ENCODE measurements around the gene ASXL3. TPM values are rescaled to one million over a fixed set of nuclear protein-coding genes. Genes with fewer than 3 reads are reported as not detected.

ASXL3 gene
- polyA plus RNA-seq, 3 donors: not detected

DNA sequence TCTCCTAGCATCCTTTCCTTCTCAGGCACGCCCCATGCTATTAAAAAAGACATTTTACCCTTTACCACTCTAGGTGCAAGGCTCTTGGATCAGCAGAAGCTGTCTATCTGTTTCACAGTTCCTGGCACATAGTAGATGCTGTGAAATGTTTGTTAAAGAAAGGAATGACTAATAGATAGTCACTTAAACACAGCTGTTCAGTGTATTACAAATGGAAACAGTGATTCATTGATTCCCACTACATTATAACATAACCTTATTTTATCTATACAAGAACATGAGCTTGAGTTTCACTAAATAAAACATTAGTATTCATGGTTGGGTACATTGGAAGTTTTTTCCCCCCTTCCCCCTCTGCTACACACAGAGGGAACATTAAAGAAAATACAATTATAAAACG lies 142.1 kb downstream of the ASXL3 start:
- Histone ChIP-seq H4K20me1 (ENCODE audit: insufficient read depth, low read length) (no peaks in the 10 kb centered on the region), H3K36me3 (replicated peaks in 1 of 2; ENCODE audit: control insufficient read depth in 1 of 2, insufficient read depth in 2 of 2, low read length in 2 of 2) (no peaks in the 10 kb centered on the region), H3K79me2 (ENCODE audit: insufficient read depth, low read length) (no peaks in the 10 kb centered on the region), H3K4me1 (ENCODE audit: control insufficient read depth in 1 of 2, insufficient read depth in 2 of 2, low read length in 2 of 2) (no peaks in the 10 kb centered on the region), H3K27me3 (ENCODE audit: control insufficient read depth in 2 of 2, insufficient read depth in 2 of 2, low read length in 2 of 2) (no peaks in the 10 kb centered on the region), H3K4me3 (replicated peaks in 1 of 3; ENCODE audit: low read depth in 2 of 3, low read length in 3 of 3) (no peak overlapping the region), H3K9me3 (replicated peaks in 1 of 2; ENCODE audit: control insufficient read depth in 1 of 2, insufficient read depth in 1 of 2, low read length in 2 of 2) (no peaks in the 10 kb centered on the region), H3K9ac (ENCODE audit: insufficient read depth, low read length, poor library complexity, severe bottlenecking) (no peak overlapping the region), H2AFZ (ENCODE audit: insufficient read depth, low read depth, low read length, poor library complexity, severe bottlenecking) (no peak overlapping the region), H3K27ac (ENCODE audit: low read depth in 1 of 2, low read length in 2 of 2) (no peak overlapping the region), H3K4me2 (replicated peaks; ENCODE audit: extremely low read depth, low read length, poor library complexity, severe bottlenecking) (no peak overlapping the region)
- TF ChIP-seq, protein P1, sequence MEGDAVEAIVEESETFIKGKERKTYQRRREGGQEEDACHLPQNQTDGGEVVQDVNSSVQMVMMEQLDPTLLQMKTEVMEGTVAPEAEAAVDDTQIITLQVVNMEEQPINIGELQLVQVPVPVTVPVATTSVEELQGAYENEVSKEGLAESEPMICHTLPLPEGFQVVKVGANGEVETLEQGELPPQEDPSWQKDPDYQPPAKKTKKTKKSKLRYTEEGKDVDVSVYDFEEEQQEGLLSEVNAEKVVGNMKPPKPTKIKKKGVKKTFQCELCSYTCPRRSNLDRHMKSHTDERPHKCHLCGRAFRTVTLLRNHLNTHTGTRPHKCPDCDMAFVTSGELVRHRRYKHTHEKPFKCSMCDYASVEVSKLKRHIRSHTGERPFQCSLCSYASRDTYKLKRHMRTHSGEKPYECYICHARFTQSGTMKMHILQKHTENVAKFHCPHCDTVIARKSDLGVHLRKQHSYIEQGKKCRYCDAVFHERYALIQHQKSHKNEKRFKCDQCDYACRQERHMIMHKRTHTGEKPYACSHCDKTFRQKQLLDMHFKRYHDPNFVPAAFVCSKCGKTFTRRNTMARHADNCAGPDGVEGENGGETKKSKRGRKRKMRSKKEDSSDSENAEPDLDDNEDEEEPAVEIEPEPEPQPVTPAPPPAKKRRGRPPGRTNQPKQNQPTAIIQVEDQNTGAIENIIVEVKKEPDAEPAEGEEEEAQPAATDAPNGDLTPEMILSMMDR (IDR thresholded peaks at IDR 0.05): no peak
- Mint-ChIP-seq H3K27me3 (ENCODE audit: low read depth in 3 of 3) (no peaks in the 10 kb centered on the region), H3K27ac (no peak overlapping the region), H3K4me3 (no peak overlapping the region), H3K9me3 (peaks cover 0 to 3% (median 0%) of the 10 kb centered on the region in 7 donors), H3K36me3 (no peaks in the 10 kb centered on the region), H3K4me1 (no peaks in the 10 kb centered on the region)
- no CpG with 5 or more reads among the region's 2 CpGs for WGBS (ENCODE audit: insufficient coverage)
- intact Hi-C loops (cut with micrococcal nuclease): no loop called here
- DNase-seq: no peak

DNA sequence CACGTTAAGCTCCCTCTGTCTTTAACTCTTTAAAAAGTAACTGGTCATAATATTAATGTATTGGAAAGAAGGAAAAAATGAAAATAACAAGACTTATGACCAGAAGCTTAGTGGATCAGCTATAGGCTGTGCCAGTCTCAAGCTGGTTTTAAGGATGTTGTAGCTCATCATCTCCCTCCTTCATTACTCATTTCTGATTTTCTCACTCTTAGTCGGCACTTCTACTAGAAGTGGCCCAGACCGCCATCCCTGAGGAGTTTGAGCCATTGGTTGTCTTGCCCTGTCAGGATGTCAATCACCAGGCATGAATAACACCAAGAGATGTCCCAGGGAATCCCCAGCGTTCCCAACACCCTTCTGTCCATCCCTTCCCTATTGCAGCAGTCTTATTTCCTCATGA lies 151.5 kb downstream of the ASXL3 start:
- H3K9me3 Mint-ChIP-seq: peaks cover 0 to 4% (median 0%) of the 10 kb centered on the region in 7 donors
- intact Hi-C loops (cut with micrococcal nuclease): no loop called here
- Histone ChIP-seq H4K20me1 (ENCODE audit: insufficient read depth, low read length) (no peaks in the 10 kb centered on the region), H2AFZ (ENCODE audit: insufficient read depth, low read depth, low read length, poor library complexity, severe bottlenecking) (no peak overlapping the region), H3K4me3 (replicated peaks in 1 of 3; ENCODE audit: low read depth in 2 of 3, low read length in 3 of 3) (no peak overlapping the region), H3K9me3 (replicated peaks in 1 of 2; ENCODE audit: control insufficient read depth in 1 of 2, insufficient read depth in 1 of 2, low read length in 2 of 2) (no peaks in the 10 kb centered on the region), H3K36me3 (replicated peaks in 1 of 2; ENCODE audit: control insufficient read depth in 1 of 2, insufficient read depth in 2 of 2, low read length in 2 of 2) (no peaks in the 10 kb centered on the region), H3K79me2 (ENCODE audit: insufficient read depth, low read length) (no peaks in the 10 kb centered on the region), H3K4me2 (replicated peaks; ENCODE audit: extremely low read depth, low read length, poor library complexity, severe bottlenecking) (no peak overlapping the region), H3K4me1 (ENCODE audit: control insufficient read depth in 1 of 2, insufficient read depth in 2 of 2, low read length in 2 of 2) (no peaks in the 10 kb centered on the region), H3K27ac (ENCODE audit: low read depth in 1 of 2, low read length in 2 of 2) (no peak overlapping the region), H3K9ac (ENCODE audit: insufficient read depth, low read length, poor library complexity, severe bottlenecking) (no peak overlapping the region), H3K27me3 (ENCODE audit: control insufficient read depth in 2 of 2, insufficient read depth in 2 of 2, low read length in 2 of 2) (no peaks in the 10 kb centered on the region)
- no peaks in the 10 kb centered on the region for H3K36me3 Mint-ChIP-seq
- no peak overlapping the region for H3K27ac Mint-ChIP-seq
- 80% methylated on average over 1 of the region's 4 CpGs for WGBS (ENCODE audit: insufficient coverage)
- TF ChIP-seq, protein P1 (IDR thresholded peaks at IDR 0.05): no peak
- H3K4me3 Mint-ChIP-seq: no peak overlapping the region
- DNase-seq: no peak
- no peaks in the 10 kb centered on the region for H3K27me3 Mint-ChIP-seq (ENCODE audit: low read depth in 3 of 3)
- H3K4me1 Mint-ChIP-seq: no peaks in the 10 kb centered on the region
